Heart right ventricle (tissue), 16 donors: Measurements from ENCODE around the gene EGLN1. TPM values are rescaled to one million over a fixed set of nuclear protein-coding genes. Genes with fewer than 3 reads are reported as not detected.

Source experiments
- ATAC-seq, 8 donors: fragments of 200-7000 bp; cut with Tn5 transposase; one replicate each; pipeline ENCODE4 v1.9.1; 2020; ENCODE audit warnings: mild to moderate bottlenecking in 8 of 8, moderate library complexity in 8 of 8, moderate number of reproducible peaks in 1 of 8
- DNase-seq, 2 donors: peaks; one replicate each; pipeline ENCODE4 v3.0.0-alpha.2; 2020
- H3K27ac ChIP-seq, 10 donors: fragments of 200-600 bp; sonication (generic) in 2 of 10; one replicate each; pipeline versions ENCODE4 v1.5.0 to v1.8.0; 2020 to 2022; ENCODE audit warnings: mild to moderate bottlenecking in 3 of 10
- H3K27me3 ChIP-seq, 7 donors: fragments of 200-600 bp; one replicate each; pipeline ENCODE4 v1.8.0; 2021 to 2022; ENCODE audit warnings: mild to moderate bottlenecking in 2 of 7
- H3K36me3 ChIP-seq, 9 donors: fragments of 200-600 bp; sonication (generic) in 1 of 9; one replicate each; pipeline versions ENCODE4 v1.5.0 to v1.8.0; 2020 to 2022; ENCODE audit warnings: mild to moderate bottlenecking in 2 of 9
- H3K4me1 ChIP-seq, 9 donors: fragments of 200-600 bp; sonication (generic) in 1 of 9; one replicate each; pipeline versions ENCODE4 v1.5.0 to v1.8.0; 2020 to 2022; ENCODE audit warnings: mild to moderate bottlenecking in 4 of 9
- H3K4me3 ChIP-seq, 10 donors: fragments of 200-600 bp; sonication (generic) in 2 of 10; one replicate each; pipeline versions ENCODE4 v1.5.0 to v1.8.0; 2020 to 2022; ENCODE audit warnings: mild to moderate bottlenecking in 7 of 10, moderate library complexity in 2 of 10
- H3K9me3 ChIP-seq, 11 donors: fragments of 200-600 bp in 10 of 11; sonication (generic) in 2 of 11; one replicate each; pipeline versions ENCODE4 v1.5.0 to v1.8.0; 2013 to 2022; ENCODE audit warnings: mild to moderate bottlenecking in 2 of 11, control low read depth in 1 of 11, moderate library complexity in 1 of 11
- CTCF ChIP-seq, 9 donors: fragments of 200-600 bp; sonication (generic) in 2 of 9; IDR thresholded peaks; one replicate each; pipeline versions ENCODE4 v1.5.0 to v1.8.0; 2021 to 2022; ENCODE audit warnings: antibody characterized with exemption in 9 of 9, mild to moderate bottlenecking in 5 of 9, moderate library complexity in 1 of 9
- WGBS, 2 donors: extraction: QIAGEN DNeasy Blood & Tissue Kit; methylation state at CpG; one replicate each; pipeline ENCODE4 v1.1.7; 2013; ENCODE audit warnings: inconsistent platforms in 1 of 2; 5-methylcytosine and 5-hydroxymethylcytosine counted together
- intact Hi-C, 10 donors: fragments of 100-400 bp; cut with DNase I; formaldehyde crosslinking; loops; one replicate each; pipeline versions ENCODE4 v1.11.1 to v1.14.2; 2022
- polyA plus RNA-seq, 2 donors: library from polyadenylated mRNA; stranded (reverse); fragments of 200-250 nt; gene quantifications; one replicate each; pipeline ENCODE4 v1.2.3, GENCODE V29; 2013
- total RNA-seq, 10 donors: library from RNA; stranded (reverse); fragmentation: NEBNext Ultra II Directional in 3 of 10; extraction: Animal tissue kit (Norgen Biotek cat#: 25700) in 3 of 10; gene quantifications; one replicate each; pipeline versions ENCODE4 v1.2.1 to v1.2.4, GENCODE V29; 2021 to 2023
- donor health status: Arrhythmogenic right ventricular cardiomyopathy.
- donor health status: ischemic (EF 13 %, LVEDD 7.1; RV severe dilation, severe dysfunction).
- donor health status: healthy with polysubstance abuse.
- donor health status: DM: no; HTN: yes; CAD: no.
- donor health status: DM: no; HTN: no; CAD: no.
- donor health status: ischemic (EF 25% LVEDD 6.9; RV normal size, moderate dysfunction).
- donor health status: ischemic (EF 25% LVEDD 5.7; RV mildly dilated, moderate dysfunction).
- donor health status: healthy.
- donor health status: DM: yes; HTN: yes; CAD: no.
- donor health status: Ischemic cardiomyopathy.
- donor health status: ischemic (EF 35%, LVEDD 5.7; RV mildly dilated, moderate dysfunction).
- donor health status: nonischemic (EF 11% LVEDD 7.7; RV severe dilation, severe dysfunction).
- donor health status: DM: yes; HTN: yes; CAD: no.
- donor health status: PGD.
- donor health status: ischemic (EF 29% LVEDD 5.4; RV normal size, mild dysfunction).
- donor health status: nonischemic (EF 23%, LVEDD 6.1; RV moderate dilation, normal function).

The EGLN1 gene
- total and polyA plus RNA-seq, 12 donors, result 13.0 to 104 (median 65.8) TPM

- intact Hi-C loops, result loop anchor here in 1 of 10 donors (5.0 kb wide), 1 partner anchor 68 kb away; no protein-coding TSS in a partner anchor
- no peaks in the 10 kb centered on the region for H3K36me3 ChIP-seq
- H3K27me3 ChIP-seq, result peaks cover 0 to 48% (median 0%) of the 10 kb centered on the region in 7 donors
- ATAC-seq (no peak), DNase-seq (no peak)
- H3K9me3 ChIP-seq, result peaks cover 0 to 21% (median 8%) of the 10 kb centered on the region in 11 donors
- no peak for TF ChIP-seq CTCF (IDR thresholded peaks at IDR 0.05)
- no peak overlapping the region for H3K27ac ChIP-seq
- no peak overlapping the region for H3K4me3 ChIP-seq
- no peaks in the 10 kb centered on the region for H3K4me1 ChIP-seq
- 85 to 86% methylated on average over 2 of the region's 2 CpGs for WGBS, 2 donors
Observed at GRCh38 chr1:231444059-231444458, 22.0 kb upstream of the EGLN1 start.

- no peaks in the 10 kb centered on the region for H3K4me1 ChIP-seq
- no peak overlapping the region for H3K27ac ChIP-seq
- H3K4me3 ChIP-seq, result no peak overlapping the region
- peaks cover 0 to 47% (median 0%) of the 10 kb centered on the region in 7 donors for H3K27me3 ChIP-seq
- no peak for DNase-seq
- H3K36me3 ChIP-seq, result no peaks in the 10 kb centered on the region
- TF ChIP-seq CTCF (IDR thresholded peaks at IDR 0.05), result no peak
- 79 to 83% methylated on average over 2 of the region's 2 CpGs for WGBS, 2 donors
- H3K9me3 ChIP-seq, result peaks cover 0 to 21% (median 8%) of the 10 kb centered on the region in 11 donors
- intact Hi-C loops, result loop anchor here in 1 of 10 donors (5.0 kb wide), 1 partner anchor 69 kb away; no protein-coding TSS in a partner anchor
- ATAC-seq, result no peak
Observed at GRCh38 chr1:231443363-231443762, 21.3 kb upstream of the EGLN1 start.

- ATAC-seq, result no peak
- Histone ChIP-seq H3K36me3 (no peaks in the 10 kb centered on the region), H3K9me3 (peaks cover 0 to 21% (median 8%) of the 10 kb centered on the region in 11 donors), H3K4me1 (no peaks in the 10 kb centered on the region), H3K27me3 (peaks cover 0 to 45% (median 0%) of the 10 kb centered on the region in 7 donors), H3K4me3 (no peak overlapping the region), H3K27ac (no peak overlapping the region)
- intact Hi-C loops, result loop anchor here in 1 of 10 donors (5.0 kb wide), 1 partner anchor 70 kb away; no protein-coding TSS in a partner anchor
- no peak for TF ChIP-seq CTCF (IDR thresholded peaks at IDR 0.05)
- no peak for DNase-seq
Observed at GRCh38 chr1:231442735-231443134, 20.6 kb upstream of the EGLN1 start.

- WGBS, 2 donors, result 96 to 100% methylated on average over 2 of the region's 2 CpGs
- H3K4me3 ChIP-seq, result no peak overlapping the region
- H3K27me3 ChIP-seq, result peaks cover 0 to 4% (median 0%) of the 10 kb centered on the region in 7 donors
- H3K27ac ChIP-seq, result peak overlapping the region in 1 of 10 donors; percentile 1
- intact Hi-C loops, result no loop called here
- no peak for ATAC-seq
- H3K9me3 ChIP-seq, result no peaks in the 10 kb centered on the region
- no peaks in the 10 kb centered on the region for H3K36me3 ChIP-seq
- no peak for TF ChIP-seq CTCF (IDR thresholded peaks at IDR 0.05)
- H3K4me1 ChIP-seq, result peaks cover 0 to 12% (median 5%) of the 10 kb centered on the region in 9 donors
- DNase-seq, result no peak
Observed at GRCh38 chr1:231432996-231433395, 10.9 kb upstream of the EGLN1 start.
